Forelimb muscle (tissue), 1 donor: Measurements from ENCODE around the gene TTLL8. TPM values are rescaled to one million over a fixed set of nuclear protein-coding genes. Genes with fewer than 3 reads are reported as not detected.

Experiments
- DNase-seq: peaks from one replicate; pipeline ENCODE4 v3.0.0-alpha.2; 2013; ENCODE audit warnings: low read depth
- polyA plus RNA-seq: library from polyadenylated mRNA; unstranded; fragments of 120-200 nt; gene quantifications from one replicate; pipeline ENCODE4 v1.2.1, GENCODE V29; 2013; ENCODE audit not compliant: insufficient read length

The TTLL8 gene
- polyA plus RNA-seq, 1 donor, result not detected

DNA sequence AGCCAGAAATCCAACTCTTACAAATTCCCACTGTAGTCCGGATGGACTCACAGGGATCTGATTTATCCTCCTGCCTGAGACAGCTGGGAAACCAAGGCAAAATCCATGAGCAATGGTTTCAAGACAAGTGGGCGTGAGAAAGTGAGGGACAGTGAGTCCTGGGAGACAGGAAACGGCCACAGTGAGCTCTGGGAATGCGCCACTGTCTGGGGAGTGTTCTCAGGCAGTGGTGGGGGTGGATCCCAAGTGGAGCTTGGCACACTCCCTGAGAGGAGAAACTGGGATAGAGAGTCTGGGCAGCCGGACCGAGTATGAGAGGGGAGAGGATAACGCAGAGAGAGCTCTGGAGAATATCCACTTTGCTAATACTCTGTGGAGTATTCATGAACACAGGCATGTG lies 55.3 kb downstream of the TTLL8 start:
- DNase-seq, result no peak

DNA sequence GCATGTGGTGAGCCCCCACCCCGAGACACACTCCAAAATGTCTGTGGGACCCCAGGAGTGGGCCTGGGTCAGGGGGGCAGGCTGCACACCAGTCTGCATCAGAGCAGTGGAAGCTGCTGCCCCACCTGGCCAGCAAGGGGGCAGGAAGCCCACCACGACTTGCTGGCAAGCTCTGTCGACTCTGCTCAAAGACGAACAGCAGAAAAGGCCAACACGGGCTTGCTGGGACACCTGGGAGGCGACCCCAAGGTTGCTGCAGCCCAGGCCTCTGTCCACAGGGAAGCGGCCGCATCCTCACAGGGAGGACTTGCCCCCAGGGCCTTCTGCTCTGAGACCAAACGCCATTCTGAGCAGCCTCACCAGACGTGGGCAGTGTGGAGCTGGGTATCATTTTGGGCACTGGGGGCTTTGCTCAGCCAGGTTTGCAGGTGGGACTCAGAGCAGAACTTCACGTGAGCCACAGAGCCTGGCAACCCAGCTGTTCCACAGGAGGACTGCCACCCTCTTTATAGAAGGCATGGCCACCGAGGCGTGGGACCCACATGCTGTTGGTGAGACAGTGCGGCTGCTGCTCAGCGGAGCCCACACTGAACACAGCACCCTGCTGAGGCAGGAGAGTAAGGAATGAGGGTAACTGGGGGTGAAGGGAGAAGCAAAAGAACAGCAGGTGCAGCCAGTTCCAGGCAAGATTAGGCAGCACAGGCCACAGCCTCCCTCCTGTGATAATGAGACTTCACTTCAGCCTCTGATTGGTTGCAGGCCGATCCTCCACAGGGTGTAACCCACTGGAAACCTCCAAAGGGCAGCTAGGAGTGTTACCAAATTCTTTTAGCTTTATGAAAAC lies 56.5 kb downstream of the TTLL8 start:
- DNase-seq, result no peak

DNA sequence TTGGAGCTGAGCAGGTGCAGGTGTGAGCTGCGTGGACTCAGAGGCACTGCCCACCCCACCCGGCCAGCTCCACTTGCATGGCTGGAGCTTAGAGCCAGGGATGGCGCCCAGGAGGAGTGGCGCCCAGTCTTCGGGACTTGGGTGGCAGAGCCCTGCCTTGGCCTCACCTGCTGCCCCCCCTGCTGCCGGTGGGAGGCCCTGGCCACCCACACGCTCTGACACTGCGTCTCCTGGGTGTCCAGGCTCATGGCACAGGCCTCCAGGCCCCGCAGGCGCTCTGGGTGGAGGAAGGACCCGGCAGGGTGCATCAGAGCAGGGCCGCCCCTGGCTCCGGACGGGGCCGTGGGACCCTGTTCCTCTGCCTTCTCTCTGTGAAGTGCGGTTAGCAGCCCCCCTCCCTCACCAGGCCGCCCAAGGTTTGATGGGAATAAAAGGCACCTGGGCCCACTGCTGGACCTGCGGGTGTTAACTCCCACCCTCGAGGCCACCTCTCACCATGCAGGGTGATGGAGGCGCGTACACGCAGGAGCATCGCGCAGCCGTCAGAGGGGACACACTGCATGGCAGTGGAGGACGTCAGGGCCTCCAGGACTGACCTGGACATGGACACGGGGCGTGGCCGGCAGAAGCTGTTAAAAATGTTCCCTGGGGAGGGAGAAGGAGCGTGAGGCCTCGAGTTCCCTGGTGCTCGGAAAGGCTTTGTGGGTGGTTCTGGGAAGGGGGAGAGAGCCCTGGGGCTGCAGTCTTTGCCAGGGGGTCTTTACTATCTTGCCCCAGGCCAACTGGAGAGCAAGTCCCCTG lies 57.3 kb downstream of the TTLL8 start:
- no peak for DNase-seq

DNA sequence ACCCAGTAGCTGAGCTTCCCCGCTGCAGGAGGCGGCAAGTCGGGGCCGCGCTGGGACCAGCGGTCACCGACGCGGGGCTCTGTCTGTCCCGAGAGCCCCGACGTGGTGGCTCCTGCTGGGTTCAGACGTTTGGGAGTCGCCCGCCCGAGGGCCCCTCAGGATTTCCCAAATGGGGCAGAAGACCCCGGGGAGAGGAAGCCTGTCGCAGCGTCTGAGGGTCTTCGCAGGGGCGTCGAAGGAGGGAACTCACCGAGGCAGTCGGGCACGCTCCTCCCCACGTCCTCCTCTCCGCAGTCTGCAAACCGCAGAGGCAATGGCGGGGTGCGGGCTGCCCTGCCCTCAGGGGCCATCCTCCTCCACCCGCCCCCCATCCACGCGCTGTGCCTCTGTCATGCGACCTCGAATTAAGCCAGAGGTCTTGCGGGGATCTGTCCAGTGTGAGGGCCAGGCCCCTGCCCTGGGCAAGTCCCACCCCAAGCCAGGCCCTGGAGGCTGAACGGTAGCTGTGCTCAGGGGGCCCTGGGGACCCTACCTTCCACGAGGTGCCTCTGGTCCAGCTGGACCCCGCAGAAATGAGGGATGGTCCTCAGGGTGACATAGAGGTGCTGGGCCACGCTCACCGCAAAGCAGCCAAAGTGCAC lies 58.0 kb downstream of the TTLL8 start:
- DNase-seq, result no peak

DNA sequence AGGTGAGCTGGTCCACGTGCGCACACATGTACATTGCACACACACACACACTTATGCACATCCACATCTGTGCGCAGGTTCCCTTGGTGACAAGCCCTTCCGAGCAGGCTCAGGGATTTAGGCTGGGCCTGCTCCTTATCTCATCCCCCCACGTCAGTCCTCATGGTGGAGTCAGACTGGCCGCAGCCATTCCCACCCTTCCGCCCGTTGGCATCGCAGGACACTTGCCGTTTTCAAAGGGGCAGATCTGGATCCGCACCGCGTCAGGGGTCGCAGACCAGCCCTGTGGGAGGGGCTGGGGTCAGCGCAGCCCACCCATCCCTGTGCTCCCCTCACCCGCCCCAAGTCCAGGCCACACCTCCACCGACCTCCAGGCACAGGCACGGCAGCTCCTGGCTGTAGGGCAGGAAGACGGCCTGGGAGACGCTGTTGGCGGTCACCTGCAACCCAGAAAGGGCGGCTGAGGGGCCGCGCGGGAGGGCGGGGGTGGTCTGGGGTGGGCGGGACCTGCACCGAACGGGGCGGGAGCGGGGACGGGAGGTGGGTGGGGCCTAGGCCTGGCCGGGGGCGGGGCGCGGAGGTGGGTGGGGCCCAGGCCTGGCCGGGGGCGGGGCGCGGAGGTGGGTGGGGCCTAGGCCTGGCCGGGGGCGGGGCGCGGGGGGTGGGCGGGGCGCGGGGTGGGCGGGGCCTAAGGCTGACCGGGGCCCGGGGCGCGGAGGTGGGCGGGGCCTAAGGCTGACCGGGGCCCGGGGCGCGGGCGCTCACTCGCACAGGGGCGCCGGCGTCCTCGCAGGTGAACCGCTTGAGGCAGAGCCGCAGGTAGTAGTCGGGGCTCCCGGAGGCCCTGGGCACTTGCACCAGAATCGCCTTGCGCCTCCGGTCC lies 58.8 kb downstream of the TTLL8 start:
- DNase-seq, result no peak

DNA sequence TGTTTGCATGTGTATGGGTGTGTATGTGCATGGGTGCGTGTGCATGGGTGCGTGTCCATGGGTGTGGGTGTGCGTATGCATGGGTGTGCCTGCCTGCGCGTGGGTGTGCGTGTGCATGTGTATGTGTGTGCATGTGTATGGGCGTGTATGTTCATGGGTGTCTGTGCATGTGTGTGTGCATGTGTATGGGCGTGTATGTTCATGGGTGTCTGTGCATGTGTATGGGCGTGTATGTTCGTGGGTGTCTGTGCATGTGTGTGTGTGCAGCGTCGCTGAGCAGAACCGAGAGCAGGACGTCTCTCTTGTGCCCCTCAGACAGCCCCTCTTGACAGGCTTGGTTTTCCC lies 59.4 kb downstream of the TTLL8 start:
- no peak for DNase-seq

DNA sequence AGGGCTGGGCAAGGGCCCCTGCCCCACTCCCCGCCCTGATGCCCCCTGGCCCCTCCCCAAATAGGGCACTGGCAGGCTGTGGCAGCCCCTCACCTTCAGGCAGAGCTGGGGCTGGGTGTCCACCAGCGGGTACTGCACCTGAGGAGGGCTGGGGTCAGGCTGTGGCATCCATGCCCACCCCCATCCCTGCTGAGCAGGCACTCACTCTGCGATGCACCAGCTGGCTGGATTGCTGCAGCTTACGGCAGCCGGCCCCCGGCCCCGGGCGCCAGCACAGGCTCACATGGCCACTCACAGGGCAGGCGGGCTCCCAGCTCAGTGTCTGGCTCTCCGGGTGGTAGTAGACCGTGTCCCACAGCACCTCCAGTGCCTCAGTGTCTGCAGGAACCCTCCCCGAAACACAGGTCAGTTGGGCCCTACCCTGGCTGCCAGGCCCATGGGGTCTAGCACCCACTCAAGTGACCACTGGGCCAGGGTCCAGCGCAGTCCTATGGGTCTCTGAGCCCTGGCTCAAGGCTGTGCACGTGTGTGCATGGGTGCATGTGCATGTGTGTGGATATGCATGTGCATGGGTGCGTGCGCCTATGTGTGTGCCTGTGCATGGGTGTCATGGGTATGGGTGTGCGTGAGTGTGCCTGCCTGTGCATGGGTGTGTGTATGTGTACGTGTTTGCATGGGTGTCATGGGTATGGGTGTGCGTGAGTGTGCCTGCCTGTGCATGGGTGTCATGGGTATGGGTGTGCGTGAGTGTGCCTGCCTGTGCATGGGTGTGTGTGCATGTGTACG lies 60.0 kb downstream of the TTLL8 start:
- DNase-seq, result no peak

DNA sequence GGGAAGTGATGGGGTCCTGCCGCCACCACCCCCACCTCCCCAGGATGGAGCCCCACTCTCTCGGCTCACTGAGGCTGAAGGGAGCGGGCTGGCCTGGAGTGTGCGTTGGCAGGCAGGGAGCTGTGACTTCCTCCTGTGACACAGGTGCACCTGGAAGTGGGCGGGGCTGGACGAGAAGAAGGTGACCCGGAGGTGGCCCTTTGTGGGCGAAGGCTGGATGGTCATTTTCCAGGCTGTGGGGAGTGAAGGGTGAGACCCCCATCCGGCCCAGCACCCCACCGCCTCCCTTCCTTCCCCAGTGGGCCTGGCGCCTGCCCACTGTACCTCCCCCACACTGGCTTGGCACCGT lies 60.9 kb downstream of the TTLL8 start:
- DNase-seq, result no peak

DNA sequence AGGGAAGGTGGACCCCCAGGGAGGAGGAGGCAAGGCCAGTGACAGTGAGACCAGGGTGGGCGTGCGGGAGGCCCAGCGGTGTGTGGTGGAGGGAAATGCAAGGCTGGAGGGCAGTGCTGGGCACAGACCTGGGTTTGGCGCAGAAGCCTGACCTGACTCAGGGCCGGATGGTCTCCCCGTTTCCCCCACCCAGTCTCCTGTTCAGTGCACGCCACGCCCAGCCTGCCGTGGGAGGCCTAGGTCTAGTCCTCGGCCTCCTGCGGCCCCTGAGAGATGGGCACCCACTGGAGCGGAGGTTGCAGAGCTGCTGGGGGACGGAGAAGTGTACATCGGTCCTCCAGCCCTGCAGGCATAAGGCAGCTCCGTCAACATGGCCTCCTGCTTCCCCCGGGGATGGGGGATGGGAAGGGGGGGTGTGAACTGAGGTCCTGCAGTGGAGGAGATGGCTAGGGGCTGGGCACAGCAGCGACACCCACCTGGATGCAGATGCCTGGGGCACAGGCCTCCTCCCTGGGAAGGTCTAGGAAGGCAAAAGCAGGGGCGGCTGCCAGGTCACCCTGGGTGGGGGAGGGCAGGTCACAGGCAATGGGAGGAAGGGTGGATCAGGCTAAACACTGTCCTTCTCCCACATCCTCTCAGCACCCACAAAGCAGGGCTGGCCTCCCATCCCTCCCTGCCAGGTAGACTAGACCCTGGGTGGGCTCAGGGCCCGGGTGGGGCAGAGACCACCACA lies 61.4 kb downstream of the TTLL8 start:
- DNase-seq, result no peak

DNA sequence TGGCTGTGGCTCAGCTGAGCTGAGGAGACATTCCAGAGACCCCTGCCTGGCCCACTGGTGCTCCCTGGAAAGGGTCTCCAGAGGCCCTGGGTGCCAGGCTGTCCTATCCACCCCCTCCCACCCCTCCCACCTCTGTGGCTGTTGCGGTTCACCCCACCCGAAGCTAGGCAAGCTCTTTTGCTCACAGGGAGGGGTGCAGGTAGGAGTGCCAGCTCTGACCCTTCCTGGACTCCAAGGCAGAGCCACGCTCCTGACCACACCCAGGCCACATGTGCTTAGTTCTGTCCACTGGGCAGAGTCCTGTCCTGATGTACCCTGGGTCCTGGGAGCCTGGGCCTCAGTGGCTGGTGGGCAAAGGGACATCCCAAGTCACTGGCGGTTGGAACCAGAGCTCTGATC lies 62.0 kb downstream of the TTLL8 start:
- no peak for DNase-seq

DNA sequence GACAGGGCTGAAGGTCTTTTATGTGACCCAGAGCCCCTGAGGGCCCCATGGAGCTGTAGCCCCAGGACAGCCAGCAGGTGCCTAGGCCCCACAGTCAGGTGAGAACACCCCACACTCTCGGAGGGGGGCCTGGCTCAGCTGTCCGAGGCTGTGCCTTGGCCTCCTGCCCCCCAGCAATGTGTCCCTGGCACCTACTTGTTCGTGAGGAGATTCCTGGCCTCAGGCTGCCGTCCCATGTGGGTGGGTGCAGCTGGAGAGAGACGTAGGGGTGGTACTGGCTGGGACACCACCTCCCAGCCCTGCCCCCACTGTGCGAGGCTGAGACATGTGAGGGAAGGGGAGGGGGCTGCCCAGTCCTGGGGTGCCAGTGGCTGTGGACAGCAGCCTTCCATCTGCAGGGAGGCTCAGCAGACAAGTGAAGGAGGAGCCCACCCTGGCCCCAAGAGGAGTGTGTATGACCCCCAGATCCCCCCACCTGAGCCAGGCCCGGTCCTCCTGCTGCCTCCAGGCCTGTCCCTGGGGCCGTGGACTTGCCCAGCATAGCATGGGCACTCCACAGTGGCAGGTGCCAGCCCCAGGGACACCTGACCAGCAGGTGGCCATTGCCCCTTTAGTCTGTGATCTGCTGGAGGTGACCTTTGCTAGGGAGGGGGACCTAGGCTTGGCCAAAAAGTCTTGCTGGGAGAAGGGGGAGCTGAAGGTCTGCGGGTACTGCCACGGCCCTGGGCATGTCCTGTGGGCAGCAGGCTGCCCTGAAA lies 62.6 kb downstream of the TTLL8 start:
- no peak for DNase-seq

DNA sequence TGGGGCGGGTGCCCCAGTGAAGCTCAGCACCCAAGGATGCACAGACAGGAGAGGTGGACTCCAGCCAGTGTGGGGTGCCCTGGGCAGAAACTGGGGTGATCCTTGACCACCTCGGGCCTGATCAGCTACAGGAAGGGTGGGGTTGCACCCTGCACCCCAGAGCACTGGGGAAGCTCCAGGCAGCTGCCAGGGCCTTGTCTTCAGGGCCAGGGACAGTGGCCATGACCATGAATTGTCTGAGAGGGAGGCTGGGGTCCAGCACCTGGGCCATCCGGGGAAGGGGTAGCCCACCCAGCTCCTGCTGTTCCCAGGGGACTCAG lies 63.1 kb downstream of the TTLL8 start:
- DNase-seq, result no peak

DNA sequence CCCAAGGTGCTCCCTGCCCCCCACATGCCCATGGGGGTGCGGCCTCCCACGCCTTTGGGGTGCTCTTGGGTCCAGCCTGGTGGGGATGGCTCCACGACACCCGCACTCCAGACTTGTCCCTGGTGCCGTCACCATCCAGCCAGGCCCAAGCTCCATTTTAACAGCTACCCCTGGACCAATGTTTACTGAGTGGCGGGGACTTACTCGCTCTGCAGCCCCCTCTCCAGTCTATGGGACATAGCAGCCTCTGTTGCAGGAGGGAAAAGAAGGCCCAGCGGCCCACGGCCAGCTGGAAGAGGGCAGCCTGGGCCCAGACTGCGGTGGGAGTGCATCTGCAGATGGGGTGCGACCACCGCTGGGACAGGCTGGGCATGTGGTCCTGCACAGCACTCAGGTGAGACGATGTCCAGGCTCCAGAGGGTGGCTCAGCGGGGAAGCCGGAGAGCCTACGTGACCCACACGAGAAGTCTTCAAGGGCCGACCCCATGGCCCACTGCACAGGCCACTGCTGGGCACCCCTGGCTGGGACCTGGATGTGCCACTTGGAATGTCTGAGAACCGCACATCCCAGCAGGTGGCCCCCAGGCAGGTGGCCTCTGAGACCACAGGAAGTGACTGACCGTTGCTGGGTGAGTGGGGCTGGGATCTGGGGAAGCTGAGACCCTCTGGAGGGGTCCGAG lies 63.6 kb downstream of the TTLL8 start:
- DNase-seq, result no peak

DNA sequence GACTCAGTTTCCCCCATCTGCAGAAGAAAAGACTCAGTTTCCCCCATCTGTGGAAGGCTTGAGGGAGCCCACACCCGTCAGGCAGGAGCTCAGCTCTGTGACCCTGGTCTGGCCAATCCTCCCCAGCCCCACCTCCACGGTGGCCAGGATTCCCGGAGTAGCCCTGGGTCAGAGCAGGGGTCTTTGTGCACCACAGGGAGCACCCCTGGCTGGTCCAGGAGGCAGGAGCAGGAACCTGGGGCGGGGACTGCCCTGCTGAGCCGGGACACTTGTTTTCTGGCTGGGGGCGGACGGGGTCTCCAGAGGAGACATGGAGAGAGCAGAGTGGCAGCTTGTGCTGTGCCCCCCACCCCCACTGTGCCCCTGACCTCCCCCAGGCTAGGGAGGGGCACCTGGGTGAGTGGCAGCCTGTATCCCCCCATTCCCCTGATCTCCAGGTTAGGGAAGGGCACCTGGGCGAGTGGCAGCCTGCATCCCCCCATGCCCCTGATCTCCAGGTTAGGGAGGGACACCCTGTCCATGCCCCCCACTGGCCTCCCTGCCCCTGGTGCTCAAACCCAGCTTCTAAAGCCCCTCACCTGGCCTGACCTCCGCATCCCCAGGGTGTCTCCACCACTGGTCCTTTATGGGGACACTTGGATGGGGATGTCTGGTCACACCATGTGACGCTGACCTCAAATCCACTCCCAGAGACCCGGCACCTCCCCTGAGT lies 64.3 kb downstream of the TTLL8 start:
- DNase-seq, result no peak

DNA sequence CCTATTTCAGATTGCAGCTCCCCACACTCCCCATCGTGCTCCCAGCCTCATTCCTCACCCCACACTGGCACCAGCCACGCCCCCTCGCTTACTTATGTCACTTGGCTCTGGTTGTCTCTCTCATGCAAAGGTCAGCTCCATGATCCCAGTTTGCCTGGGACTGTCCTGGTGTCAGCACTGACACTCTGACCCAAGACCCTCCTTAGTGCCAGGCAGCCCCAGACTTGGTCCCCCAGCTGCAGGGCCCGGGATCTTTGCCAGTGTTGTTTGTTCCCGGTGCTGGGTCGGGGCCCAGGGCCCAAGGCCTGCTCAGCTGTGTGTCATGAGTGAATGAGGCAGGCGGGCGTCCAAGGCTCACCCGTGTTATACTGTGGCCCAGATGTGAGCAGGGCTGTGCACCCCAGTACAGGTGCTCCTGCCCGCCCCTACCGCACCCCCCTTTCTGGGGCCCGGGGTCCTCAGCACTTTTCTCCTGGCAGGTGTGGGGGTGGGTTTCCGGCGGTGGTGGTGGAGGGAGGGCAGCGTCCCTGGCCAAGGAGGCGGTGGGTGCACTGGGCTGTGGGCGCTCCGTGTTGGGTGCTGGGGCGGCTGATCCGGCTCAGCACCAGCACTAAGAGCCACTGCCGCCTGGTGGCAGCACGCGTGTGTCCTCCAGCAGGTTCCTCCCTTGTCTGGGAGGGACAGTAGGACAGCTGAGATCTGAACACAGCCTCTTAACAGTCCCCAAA lies 65.0 kb downstream of the TTLL8 start:
- no peak for DNase-seq

DNA sequence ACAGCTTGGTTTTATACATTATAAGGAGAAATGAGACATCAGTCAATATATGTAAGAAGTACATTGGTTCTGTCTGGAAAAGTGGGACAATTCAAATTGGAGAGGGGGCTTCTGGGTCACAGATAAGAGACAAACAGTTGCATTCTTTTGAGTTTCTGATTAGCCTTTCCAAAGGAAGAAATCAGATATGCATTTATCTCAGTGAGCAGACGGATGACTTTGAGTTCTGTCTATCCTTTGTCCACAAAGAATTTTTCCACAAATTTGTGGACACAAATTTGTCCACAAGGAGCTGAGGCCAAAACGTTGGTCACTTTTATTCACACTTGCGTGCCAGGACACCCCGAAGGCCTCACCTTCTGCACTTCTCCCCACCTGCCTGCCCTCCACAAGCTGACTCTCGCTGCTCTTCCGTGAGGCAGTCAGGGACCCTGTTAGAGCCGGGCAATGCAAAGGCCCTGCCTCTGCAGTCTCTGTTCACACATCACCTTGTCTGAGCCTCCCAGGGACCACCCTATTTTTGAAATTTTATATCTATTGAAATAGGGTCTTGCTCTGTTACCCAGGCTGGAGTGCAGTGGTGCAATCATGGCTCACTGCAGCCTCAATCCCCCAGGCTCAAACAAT lies 66.1 kb downstream of the TTLL8 start:
- no peak for DNase-seq

DNA sequence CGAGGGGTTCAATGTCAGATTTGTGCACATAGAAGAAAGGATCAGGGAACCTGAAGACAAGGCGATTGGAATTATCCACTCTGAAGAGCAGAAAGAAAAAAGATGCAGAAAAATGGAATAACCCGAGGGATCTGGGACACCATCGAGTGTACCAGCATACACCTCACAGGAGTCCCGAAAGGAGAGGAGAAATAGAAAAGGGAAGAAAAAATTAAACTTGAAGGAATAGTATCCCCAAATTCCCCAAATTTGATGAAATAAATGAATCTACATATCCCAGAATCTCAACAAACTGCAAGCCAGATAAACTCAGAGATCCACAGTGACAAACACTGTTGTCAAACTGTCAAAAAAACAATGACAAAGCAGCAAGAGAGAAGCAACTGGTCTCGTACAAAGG lies 66.9 kb downstream of the TTLL8 start:
- no peak for DNase-seq
